ENCODE measurements around the gene ABI2. TPM values are rescaled to one million over a fixed set of nuclear protein-coding genes. Genes with fewer than 3 reads are reported as not detected.

Gene ABI2
- total RNA-seq, 2 experiments from 2014 or later, result 33.5 to 35.3 TPM

- ChIA-PET POLR2A (no interaction called here), CTCF (no interaction called here)
- intact Hi-C loops (cut with micrococcal nuclease), result no loop called here
- peaks cover 3% of the 10 kb centered on the region for H3K27me3 Mint-ChIP-seq
- no peak overlapping the region for H3K4me3 Mint-ChIP-seq
- no peaks in the 10 kb centered on the region for H3K4me1 Mint-ChIP-seq (ENCODE audit: low read depth)
- ATAC-seq (no peak), DNase-seq (no peak)
- H3K9me3 Mint-ChIP-seq, result no peaks in the 10 kb centered on the region
- no peak for TF ChIP-seq CTCF (IDR thresholded peaks at IDR 0.05)
- H3K27ac Mint-ChIP-seq, result no peak overlapping the region
- no peaks in the 10 kb centered on the region for H3K36me3 Mint-ChIP-seq (ENCODE audit: low read depth)
Measured at GRCh38 chr2:203471323-203471722, 143.1 kb downstream of the ABI2 start.

DNA sequence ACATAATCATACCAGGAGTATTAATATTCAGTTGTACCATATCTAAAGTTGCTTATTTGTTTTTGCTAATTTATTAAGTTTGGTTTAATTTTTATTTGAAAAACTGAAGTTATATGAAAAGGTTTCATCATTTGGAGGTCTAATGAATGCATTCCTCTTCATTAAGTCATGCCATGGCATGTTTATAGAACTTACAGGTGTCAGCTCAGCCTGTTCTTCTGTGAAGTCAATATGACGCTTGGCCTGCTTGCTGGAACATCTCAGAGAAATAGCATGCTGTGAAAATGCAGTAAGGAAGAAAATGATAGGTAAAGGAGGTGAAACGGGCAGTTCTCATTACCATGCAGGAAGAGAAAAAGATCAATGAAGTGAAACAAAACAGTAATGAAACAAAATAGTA is 148.7 kb downstream of the ABI2 start:
- ATAC-seq, result no peak
- ChIA-PET POLR2A (interaction anchor here (0.7 kb wide), 1 partner anchor 213 kb away, joined by 3 read pairs; no protein-coding TSS in a partner anchor), CTCF (interaction anchor here (1.4 kb wide), 1 partner anchor 338 kb away, joined by 5 read pairs; no protein-coding TSS in a partner anchor)
- Mint-ChIP-seq H3K27me3 (no peaks in the 10 kb centered on the region), H3K4me3 (no peak overlapping the region), H3K36me3 (ENCODE audit: low read depth) (no peaks in the 10 kb centered on the region), H3K4me1 (ENCODE audit: low read depth) (no peaks in the 10 kb centered on the region), H3K9me3 (no peaks in the 10 kb centered on the region), H3K27ac (no peak overlapping the region)
- TF ChIP-seq CTCF (IDR thresholded peaks at IDR 0.05), result no peak
- DNase-seq, result no peak
- intact Hi-C loops (cut with micrococcal nuclease), result no loop called here

DNA sequence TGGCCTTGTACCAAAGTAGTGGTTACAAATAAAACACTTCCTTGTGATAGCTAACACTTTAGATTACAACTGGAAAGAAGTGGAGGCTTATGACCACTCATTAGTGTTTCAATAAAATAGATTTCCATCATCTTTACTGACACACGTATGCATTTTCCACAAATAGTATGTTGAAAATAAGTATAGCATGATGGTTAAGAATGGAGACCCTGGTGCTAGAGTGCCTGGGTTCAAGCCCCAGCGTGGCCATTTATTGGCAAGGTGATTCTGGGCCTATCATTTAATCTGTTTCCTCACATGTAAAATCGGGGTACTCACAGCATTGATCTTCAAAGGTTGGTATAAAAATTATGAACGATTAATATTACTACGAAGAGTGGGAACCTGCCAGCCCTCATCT is 152.4 kb downstream of the ABI2 start:
- ChIA-PET CTCF (interaction anchor here (0.7 to 1.4 kb wide), 3 partner anchors 12 to 380 kb away, joined by 3 to 4 read pairs (median 3); no protein-coding TSS in a partner anchor), POLR2A (interaction anchor here (0.7 kb wide), 1 partner anchor 636 kb away, joined by 3 read pairs; no protein-coding TSS in a partner anchor)
- peaks cover 7% of the 10 kb centered on the region for H3K4me1 Mint-ChIP-seq (ENCODE audit: low read depth)
- DNase-seq, result no peak
- H3K27ac Mint-ChIP-seq, result no peak overlapping the region
- ATAC-seq, result no peak
- intact Hi-C loops (cut with micrococcal nuclease), result loop anchor here (5.0 kb wide), 1 partner anchor 437 kb away; no protein-coding TSS in a partner anchor
- TF ChIP-seq CTCF (IDR thresholded peaks at IDR 0.05), result no peak
- no peak overlapping the region for H3K4me3 Mint-ChIP-seq
- no peaks in the 10 kb centered on the region for H3K9me3 Mint-ChIP-seq
- no peaks in the 10 kb centered on the region for H3K36me3 Mint-ChIP-seq (ENCODE audit: low read depth)
- H3K27me3 Mint-ChIP-seq, result no peaks in the 10 kb centered on the region

DNA sequence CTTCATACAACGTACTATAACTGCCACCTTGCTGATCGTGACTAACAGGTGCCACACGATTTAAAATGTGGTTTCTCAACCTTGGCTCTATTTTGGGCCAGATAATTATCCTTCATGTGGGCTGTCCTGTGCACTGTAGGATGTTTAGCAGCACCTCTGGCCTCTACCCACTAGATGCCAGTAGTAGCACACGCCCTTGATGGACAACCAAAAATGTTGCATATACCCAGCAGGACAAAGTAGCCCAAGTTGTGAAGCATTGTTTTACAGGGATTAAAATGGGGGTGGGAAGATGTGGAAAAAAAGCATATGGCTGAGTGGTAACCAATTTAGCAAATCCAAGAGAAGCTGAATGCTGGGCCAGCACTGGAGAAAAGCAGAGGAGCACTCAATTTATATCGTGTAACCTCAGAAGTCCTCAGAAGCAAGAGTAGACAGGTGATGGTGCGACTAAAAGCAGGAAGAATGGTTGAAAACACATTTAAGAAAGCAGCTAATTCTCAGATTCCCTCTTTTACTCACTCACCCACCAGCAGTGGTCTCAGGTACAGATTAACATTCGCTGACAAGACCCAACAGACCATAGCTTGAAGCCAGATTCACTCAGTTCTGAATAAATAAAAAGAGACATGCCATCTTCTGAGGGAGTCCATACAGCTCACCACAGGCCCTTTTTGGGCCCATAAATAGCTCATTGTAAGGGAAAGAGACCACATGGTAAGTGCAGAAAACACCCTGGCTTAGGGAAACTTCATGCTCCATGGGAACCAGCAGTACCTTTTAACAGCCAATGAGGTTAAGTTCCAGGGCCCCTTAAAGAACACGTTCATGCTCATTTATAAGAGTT is 156.3 kb downstream of the ABI2 start:
- TF ChIP-seq CTCF (IDR thresholded peaks at IDR 0.05), result peak; percentile 79
- Mint-ChIP-seq H3K9me3 (no peaks in the 10 kb centered on the region), H3K27me3 (no peaks in the 10 kb centered on the region), H3K4me1 (ENCODE audit: low read depth) (peaks cover 7% of the 10 kb centered on the region), H3K36me3 (ENCODE audit: low read depth) (no peaks in the 10 kb centered on the region), H3K27ac (peak overlapping the region; percentile 13), H3K4me3 (no peak overlapping the region)
- ChIA-PET CTCF (interaction anchor here (0.5 to 6.2 kb wide), 20 partner anchors 19 to 330 kb away, joined by 3 to 95 read pairs (median 4); no protein-coding TSS in a partner anchor), POLR2A (interaction anchor here (0.5 to 1.0 kb wide), 4 partner anchors 40 to 639 kb away, joined by 3 to 4 read pairs (median 3); no protein-coding TSS in a partner anchor)
- peak; percentile 67 for DNase-seq
- ATAC-seq, result peak; percentile 96
- intact Hi-C loops (cut with micrococcal nuclease), result loop anchor here (2.0 to 5.0 kb wide), 3 partner anchors 168 to 433 kb away; no protein-coding TSS in a partner anchor

- no peaks in the 10 kb centered on the region for H3K9me3 Mint-ChIP-seq
- intact Hi-C loops (cut with micrococcal nuclease), result loop anchor here (5.0 kb wide), 1 partner anchor 163 kb away; no protein-coding TSS in a partner anchor
- no peak overlapping the region for H3K27ac Mint-ChIP-seq
- H3K36me3 Mint-ChIP-seq (ENCODE audit: low read depth), result no peaks in the 10 kb centered on the region
- no peak for DNase-seq
- POLR2A ChIA-PET, result no interaction called here
- H3K4me1 Mint-ChIP-seq (ENCODE audit: low read depth), result peaks cover 16% of the 10 kb centered on the region
- ATAC-seq, result no peak
- CTCF ChIA-PET, result interaction anchor here (1.5 to 6.2 kb wide), 2 partner anchors 186 to 325 kb away, joined by 3 to 95 read pairs; no protein-coding TSS in a partner anchor
- no peak for TF ChIP-seq CTCF (IDR thresholded peaks at IDR 0.05)
- no peak overlapping the region for H3K4me3 Mint-ChIP-seq
- no peaks in the 10 kb centered on the region for H3K27me3 Mint-ChIP-seq
Measured at GRCh38 chr2:203489531-203489930, 161.3 kb downstream of the ABI2 start.
